VCaP (cell line): Measurements from ENCODE around the gene PCDH1.

Experiments used
- H3K27ac ChIP-seq: fragments of 450-650 bp; 2 replicates; pipeline ENCODE4 v1.5.1; 2017
- CTCF ChIP-seq: fragments of 450-650 bp; conservative IDR thresholded peaks from 2 replicates; pipeline ENCODE4 v1.5.1; 2017; ENCODE audit warnings: mild to moderate bottlenecking, moderate library complexity

The PCDH1 gene

GRCh38 chr5:141880961-141881801 lies 3.0 kb upstream of the PCDH1 start:
- no peak overlapping the region for H3K27ac ChIP-seq
- no peak for TF ChIP-seq CTCF

DNA sequence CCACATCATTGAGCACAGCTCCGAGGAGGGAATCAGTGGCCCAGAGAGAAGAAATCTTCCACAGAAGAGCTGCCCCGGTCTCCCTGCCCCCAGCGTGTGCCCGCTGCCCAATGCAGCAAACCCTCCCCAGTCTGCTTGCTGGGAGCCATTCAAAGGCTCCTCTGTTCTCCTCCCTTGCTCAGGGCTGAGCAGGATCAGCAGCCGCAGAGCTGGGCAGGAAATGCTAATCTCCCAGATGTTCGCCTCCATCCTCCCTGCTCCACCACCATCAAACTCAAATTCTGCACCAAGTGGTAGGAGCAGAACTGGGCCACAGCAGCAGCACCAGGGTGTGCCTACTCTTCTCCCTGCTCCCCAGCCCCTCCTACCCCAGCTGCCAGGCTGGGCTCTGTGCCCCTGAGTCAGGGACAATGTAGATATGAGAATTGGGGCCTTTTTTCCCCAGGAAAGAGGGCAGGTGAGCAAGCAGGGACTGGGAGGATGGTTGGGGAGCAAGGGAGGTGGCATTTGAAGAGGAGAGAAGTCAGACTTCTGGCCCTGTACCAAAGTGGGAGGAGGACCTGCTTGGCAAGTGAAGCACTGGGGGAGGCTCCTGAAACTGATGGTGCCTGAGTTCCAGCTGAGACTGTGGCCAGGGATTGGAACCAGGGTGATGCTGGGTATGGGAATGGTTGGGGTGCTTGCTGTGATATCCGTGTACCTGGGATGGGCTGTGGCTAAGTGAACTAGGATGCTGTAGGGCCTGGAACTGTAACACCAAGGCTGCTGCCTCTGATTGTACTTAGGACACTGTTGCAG lies 1.9 kb upstream of the PCDH1 start:
- H3K27ac ChIP-seq, result no peak overlapping the region
- no peak for TF ChIP-seq CTCF

- H3K27ac ChIP-seq, result peak overlapping the region; percentile 92
- peak; percentile 58 for TF ChIP-seq CTCF
Measured at GRCh38 chr5:141879426-141879759, 1.2 kb upstream of the PCDH1 start.

DNA sequence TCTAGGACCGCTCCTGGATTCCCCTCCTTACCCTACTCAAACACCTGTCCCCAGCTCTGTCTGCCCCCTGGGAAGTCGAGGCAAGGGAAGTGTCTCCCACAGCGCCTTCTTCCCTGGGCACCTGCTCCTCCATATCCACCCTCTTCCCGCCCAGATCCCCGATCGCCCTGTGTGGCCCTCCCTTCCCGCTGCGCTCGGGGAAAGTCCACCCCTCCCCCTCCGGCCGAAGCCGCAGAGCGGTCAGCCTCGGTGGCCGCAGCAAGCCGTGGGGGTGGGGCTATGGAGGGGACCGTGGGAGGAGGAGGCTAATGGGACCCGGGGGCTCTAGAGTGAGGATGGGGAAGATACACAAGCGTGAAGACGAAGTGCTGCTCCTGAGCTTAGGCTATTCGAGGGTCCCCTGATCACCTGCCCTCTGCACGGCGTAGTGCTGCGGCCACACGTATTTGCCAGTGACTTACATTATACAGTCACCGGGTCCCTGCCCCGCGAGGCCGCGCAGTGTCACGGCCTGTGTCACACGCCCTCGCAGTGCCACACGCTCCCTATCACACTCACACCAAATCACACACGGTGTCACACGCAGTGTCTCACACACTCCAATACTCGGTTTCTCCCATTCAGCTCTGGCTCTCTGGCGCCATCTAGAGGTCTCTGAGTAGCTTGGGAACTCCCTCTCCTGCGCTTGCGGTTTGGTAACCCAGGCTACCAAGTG lies 658 bp upstream of the PCDH1 start:
- peak; percentile 96 for TF ChIP-seq CTCF
- H3K27ac ChIP-seq, result peak overlapping the region; percentile 92

DNA sequence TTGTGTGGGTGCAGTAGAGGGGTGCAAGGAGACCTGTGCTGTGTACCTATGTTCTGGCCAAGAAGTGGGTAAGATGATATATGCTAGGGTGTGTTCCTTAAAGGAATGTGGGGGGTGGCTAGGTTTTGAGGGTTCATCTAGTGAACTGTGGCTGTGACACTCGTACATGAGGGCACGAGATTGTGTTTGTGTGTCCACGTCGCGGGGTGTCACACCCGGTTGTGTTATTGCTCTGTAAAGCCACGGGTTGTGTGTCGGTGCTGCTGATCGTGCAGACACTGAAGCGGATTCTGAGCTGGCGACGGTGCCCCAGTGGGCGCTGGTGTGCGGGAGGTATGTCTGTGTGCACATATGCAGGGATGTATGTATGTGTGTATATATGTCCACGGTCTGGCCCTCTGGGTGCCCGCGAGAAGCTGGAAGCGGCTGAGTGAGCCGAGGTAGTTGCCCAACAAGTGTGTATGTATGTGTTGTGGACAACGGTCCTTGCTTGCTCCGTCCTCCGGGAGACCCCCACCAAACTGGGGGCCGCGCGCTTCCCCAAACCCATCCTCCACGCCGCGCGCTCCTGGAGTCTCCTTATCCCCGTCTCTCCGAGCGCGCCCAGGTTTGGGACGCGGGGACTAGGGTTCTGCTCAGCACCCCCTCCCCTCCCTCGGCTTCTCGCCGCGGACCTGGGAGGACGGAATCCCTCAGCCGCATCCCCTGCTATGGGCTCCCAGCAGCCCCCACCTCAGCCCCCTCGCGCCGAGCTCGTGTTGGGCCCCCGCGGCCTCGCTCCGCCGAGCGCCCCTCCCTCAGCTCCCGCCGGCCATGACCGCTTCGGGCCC lies 639 bp downstream of the PCDH1 start:
- no peak for TF ChIP-seq CTCF
- H3K27ac ChIP-seq, result peak overlapping the region; percentile 92

GRCh38 chr5:141876628-141877355 lies 1.4 kb downstream of the PCDH1 start:
- TF ChIP-seq CTCF, result no peak
- peak overlapping the region; percentile 92 for H3K27ac ChIP-seq
